ENCODE measurements around the gene PTPN21.

Gene PTPN21

DNA sequence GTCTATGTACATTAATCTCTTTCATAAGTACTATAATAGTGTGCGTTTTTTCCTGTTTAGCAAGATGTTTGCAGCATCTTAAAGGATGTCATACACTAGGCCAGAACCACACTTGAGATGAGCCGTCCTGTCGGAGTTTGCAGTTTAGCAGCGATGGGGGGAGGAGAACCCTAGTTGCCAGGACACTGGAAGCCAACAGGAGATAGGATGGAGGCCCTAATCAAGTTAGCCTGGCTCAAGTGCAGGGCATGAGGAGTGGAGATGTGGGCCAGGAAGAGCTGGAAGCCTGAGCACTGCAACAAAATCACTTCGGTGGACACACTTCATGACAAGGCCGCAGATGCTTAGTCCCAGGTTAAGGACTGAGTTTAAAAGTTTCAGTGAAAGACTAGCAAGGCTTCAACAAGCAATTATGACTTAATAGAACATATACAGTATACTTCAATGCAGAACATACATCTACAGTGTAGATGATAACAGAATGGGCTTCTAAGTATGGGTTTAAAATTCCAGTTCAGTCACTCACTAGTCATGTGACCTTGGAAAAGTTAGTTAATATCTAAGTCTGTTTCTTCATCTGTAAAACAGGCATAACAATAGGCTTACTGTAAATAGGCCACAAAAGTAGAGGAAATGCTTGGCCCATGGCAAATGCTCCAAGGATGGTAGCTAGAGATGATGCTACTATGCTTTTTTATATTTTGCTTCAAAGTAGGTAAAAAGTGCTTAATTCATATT lies 77.1 kb downstream of the PTPN21 start:
- H3K4me3 ChIP-seq (ENCODE audit: low read length): no peak overlapping the region
- TF ChIP-seq, protein P1, sequence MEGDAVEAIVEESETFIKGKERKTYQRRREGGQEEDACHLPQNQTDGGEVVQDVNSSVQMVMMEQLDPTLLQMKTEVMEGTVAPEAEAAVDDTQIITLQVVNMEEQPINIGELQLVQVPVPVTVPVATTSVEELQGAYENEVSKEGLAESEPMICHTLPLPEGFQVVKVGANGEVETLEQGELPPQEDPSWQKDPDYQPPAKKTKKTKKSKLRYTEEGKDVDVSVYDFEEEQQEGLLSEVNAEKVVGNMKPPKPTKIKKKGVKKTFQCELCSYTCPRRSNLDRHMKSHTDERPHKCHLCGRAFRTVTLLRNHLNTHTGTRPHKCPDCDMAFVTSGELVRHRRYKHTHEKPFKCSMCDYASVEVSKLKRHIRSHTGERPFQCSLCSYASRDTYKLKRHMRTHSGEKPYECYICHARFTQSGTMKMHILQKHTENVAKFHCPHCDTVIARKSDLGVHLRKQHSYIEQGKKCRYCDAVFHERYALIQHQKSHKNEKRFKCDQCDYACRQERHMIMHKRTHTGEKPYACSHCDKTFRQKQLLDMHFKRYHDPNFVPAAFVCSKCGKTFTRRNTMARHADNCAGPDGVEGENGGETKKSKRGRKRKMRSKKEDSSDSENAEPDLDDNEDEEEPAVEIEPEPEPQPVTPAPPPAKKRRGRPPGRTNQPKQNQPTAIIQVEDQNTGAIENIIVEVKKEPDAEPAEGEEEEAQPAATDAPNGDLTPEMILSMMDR (IDR thresholded peaks at IDR 0.05; ENCODE audit: insufficient read depth, low read depth, low read length, missing control alignments): no peak
- DNase-seq (ENCODE audit: low read depth): no peak

DNA sequence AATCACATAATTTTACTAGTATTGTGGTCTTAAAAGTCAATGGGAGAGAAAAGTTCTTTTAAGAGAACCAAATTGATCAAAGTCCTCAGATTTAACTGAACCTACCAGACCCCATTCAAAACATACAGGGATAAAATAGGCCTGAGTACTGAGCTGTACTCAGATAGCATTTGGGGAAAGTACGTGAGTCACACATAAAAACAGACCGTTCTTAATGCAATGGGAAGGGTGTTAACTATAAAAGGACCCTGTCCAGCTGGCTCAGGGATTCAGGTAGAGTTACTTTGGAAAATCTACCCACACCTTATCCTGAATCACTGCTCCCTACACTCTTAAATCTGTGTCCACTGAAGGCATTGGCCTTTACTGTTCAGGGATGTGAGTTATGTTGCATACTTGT lies 78.0 kb downstream of the PTPN21 start:
- TF ChIP-seq, protein P1 (IDR thresholded peaks at IDR 0.05; ENCODE audit: insufficient read depth, low read depth, low read length, missing control alignments): no peak
- no peak overlapping the region for H3K4me3 ChIP-seq (ENCODE audit: low read length)
- DNase-seq (ENCODE audit: low read depth): no peak

DNA sequence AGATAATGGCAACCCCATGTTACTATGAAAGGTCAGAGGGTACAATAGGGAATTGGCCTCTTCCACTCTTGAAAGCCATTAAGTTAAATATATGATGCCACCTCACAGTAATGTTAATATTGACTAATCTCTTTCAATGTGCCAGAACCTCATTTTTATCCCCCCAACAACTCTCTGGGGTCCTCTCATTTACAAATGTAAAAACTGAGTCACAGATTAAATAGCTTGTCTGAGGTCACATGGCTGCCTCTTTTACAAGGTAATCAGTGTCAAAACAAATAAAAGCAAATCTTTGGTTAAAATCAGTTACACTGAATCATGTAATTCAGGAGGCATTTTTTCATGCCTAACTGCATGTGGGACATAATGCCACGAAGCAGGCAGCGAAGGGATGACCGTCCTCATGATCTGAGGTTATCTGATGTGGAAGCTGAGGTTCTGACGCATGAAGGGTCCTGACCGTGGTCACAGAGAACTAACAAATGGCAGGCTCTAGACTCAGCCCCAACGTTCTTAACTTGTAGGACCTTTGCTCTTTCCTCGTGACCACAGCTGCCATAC lies 78.5 kb downstream of the PTPN21 start:
- DNase-seq (ENCODE audit: low read depth): no peak
- no peak overlapping the region for H3K4me3 ChIP-seq (ENCODE audit: low read length)
- TF ChIP-seq, protein P1 (IDR thresholded peaks at IDR 0.05; ENCODE audit: insufficient read depth, low read depth, low read length, missing control alignments): no peak

DNA sequence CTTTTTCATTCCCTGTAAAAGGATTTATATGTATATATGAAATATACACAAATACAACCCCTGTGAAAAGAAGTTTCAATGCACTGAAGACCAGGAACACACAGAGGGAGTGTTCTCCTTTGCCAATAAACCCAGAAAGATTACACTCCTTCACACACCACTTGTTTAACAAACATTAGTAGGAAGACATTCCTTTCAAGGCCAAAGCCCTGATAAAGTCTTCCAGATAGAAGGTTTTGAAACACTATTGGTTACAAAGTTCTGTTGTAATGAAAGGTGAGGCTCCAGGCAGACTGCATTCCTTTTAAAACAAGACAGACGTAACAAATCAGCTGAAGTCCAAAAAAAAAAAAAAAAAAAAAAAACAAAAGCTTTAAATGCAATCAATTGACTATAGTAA lies 81.0 kb downstream of the PTPN21 start:
- TF ChIP-seq, protein P1 (IDR thresholded peaks at IDR 0.05; ENCODE audit: insufficient read depth, low read depth, low read length, missing control alignments): no peak
- H3K4me3 ChIP-seq (ENCODE audit: low read length): no peak overlapping the region
- DNase-seq (ENCODE audit: low read depth): no peak

DNA sequence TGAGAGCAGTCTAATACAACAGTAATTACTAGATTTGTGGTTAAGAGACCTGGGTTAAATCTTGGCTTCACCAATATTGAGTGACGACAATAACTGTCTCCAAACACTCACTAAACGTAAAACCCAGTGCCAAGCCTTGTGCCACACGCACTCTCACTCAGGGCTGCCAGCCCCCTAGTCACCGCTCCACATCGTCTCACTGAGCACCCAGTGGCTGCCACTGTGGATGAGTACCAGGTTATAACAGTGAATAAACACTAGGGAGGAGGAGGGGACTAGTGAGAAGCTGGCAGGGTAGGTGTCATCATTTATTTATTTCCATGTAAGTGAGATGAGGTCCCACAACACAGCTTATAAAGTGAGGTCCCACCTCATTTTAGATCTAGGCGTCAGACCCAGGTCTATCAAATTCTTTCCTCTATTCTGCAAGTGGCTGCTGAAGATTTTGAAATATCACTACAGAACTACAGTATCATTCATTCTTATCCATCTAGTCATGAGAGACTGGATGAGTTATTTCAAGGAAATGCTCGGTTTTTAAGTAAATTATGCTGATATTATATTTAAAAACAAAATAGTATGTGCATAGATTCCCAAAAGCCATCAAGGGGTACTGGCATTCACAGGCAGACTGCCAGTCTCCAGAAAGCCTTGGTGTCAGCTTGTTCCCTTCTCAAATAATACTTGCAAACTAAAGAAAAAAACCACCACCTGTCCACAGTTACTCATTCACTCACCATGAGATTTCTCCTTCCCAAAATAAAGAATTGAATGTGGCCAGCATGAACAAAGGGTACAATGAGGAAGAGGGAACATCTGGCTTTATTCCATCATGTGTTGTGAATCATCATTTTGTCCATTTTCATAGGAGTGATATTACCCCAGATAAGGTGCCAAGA lies 84.0 kb downstream of the PTPN21 start:
- DNase-seq (ENCODE audit: low read depth): peak; percentile 14
- TF ChIP-seq, protein P1 (IDR thresholded peaks at IDR 0.05; ENCODE audit: insufficient read depth, low read depth, low read length, missing control alignments): no peak
- no peak overlapping the region for H3K4me3 ChIP-seq (ENCODE audit: low read length)

DNA sequence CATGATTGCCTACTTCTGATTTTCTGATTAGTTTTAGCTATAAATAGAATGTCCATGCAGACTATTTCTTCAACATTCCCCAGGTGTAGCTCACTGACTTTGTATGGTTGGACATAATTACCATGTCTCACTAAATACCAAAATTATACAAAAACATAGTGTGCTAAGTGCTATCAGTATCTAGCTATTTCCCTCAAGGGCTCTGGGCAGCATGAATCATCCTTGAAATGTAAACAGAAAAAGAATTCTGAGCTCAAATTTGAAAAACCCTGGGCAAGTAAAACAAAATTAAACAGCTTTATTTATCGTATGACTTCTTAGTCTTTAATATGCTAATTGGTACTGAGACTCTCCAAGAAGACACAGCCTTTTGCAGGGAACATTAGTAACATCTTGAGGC lies 86.4 kb downstream of the PTPN21 start:
- TF ChIP-seq, protein P1 (IDR thresholded peaks at IDR 0.05; ENCODE audit: insufficient read depth, low read depth, low read length, missing control alignments): no peak
- no peak overlapping the region for H3K4me3 ChIP-seq (ENCODE audit: low read length)
- DNase-seq (ENCODE audit: low read depth): peak; percentile 61

All from epithelial cell of esophagus (primary cell).